Measurements from ENCODE around the gene CFHR4.
"Not testable (repeated sequence)": the region's sequence is repeated elsewhere in the genome, so short reads cannot be mapped to it uniquely, and the experiment has no call there.

Gene CFHR4

DNA sequence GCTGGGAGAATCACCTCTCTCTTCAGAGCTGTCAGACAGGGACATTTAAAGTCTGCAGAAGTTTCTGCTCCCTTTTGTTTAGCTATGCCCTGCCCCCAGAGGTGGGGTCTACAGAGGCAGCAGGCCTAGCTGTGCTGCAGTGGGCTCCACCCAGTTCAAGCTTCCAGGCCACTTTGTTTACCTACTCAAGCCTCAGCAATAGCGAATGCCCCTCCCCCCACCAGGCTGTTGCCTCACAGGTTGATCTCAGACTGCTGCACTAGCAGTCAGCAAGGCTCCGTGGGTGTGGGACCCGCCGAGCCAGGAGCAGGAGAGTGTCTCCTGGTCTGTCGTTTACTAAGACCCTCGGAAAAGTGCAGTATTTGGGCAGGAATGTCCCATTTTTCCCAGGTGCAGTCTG is 53.6 kb downstream of the CFHR4 start:
- not testable (repeated sequence) for DNase-seq

GRCh38 chr1:196943568-196943967 is 55.7 kb downstream of the CFHR4 start, which contains the start of gene CFHR2:
TSS of gene CFHR2 (plus strand) at chr1:196943738. CDS start at chr1:196943881, 143 bp downstream.
- DNase-seq: not testable (repeated sequence)

DNA sequence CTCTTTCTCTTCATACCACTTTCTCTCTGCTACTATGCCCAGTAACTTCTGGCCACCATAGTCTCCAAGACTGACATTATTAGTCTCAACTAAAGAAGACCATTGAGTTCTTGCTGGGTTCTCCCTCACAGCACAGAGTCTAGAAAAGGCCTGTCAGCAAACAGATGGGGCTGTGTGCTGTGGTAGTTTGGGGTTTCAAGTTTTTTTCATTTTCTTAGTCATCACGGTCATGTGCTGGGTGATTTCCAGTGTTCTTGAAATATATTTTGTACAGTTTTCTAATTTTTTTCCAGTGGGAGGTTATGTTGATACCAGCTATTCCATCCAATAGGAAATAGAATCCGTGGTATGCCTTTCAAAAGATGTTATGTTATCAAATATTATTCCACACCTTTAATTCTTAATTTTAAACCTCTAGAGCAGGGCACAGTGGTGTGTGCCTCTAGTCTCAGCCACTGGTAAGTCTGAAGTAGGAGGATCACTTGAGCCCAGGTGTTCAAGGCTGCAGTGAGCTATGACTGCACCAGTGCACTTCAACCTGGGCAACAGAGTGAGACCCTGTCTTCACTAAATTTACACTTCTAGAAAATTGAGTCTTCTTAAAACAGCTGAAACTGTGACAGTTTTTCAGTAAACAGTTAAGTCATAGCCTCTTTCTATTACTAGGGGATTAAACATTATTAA is 64.0 kb downstream of the CFHR4 start:
- no peak for DNase-seq

DNA sequence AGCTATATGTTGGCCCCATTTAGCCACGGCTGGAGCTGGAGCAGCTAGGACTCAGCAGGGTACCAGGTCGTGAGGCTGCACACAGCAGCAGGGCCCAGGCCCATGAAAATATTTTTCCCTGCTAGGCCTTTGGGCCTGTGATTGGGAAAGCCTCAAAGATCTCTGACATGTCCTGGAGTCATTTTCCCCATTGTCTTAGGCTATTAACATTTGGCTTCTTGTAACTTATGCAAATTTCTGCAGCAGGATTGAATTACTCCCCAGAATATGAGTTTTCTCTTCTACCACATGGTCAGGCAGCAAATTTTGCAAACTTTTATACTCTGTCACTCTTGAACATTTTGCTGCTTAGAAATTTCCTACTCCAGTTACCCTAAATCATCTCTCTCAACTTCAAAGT is 66.9 kb downstream of the CFHR4 start:
- no peak for DNase-seq

DNA sequence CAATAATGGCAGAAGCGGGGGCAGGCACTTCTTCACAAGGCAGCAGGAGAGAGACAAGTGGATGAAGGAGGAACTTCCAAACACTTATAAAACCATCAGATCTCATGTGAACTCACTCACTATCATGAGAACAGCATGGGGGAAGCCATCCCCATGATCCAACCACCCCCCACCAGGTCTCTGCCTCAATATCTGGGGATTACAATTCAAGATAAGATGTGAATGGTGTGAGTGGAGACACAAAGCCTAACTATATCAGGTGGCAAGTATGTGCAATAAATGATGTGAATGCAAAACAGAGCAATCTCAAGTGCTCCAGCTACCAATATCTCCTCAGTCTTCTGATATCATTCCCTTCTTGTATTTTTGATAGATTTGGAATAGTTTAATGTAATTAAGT is 68.1 kb downstream of the CFHR4 start:
- no peak for DNase-seq

DNA sequence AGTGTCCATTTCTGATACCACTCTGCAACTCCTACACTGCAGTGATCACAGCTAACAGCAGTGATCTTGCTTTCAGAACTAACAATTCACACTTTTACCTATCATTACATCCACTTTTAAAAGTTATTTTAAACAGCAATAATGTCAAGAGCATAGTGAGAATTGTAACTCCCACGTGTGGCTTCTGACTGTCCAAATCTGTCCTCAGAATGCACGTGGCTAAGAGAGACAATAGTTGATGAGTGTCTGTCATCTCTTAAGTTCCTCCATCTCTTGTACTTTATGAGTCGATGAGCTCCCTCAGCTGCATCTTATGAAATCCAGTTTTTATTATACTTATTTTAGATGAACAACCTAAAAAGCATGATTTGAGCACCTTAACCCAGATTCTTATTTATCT is 73.0 kb downstream of the CFHR4 start:
- DNase-seq: no peak

All from activated CD4-positive, alpha-beta T cell treated with anti-CD3 and anti-CD28 coated beads, Interleukin-2, amount 50 U/mL, for 48 hours (primary cell).